GM12801 (cell line): ENCODE data around the gene PARD3.

Experiments used
- TF ChIP-seq, protein P1 (sequence below): IDR thresholded peaks from one replicate; pipeline ENCODE4 v1.5.1; 2011; ENCODE audit warnings: control low read depth; ENCODE audit not compliant: insufficient read length; ENCODE audit errors: extremely low read depth

The PARD3 gene

DNA sequence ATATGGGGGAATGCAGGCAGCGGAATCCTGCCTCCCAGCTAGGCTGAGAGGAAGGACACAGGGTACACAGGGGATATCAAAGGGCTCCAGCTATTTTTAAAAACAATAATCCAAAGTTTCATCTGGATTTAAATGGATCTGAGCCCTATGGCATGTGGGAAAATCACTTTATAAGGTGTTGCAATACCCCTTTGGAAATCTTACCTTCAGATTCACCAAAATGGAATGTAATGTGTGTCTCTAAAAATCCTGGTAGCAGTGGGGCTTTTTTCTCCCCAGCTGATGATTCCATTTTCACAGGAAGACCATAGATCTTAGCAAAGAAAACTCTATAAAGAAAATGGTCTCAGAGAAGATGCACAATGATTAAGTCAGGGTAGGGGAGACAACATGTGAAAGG is 722.2 kb downstream of the PARD3 start:
- TF ChIP-seq, protein P1, sequence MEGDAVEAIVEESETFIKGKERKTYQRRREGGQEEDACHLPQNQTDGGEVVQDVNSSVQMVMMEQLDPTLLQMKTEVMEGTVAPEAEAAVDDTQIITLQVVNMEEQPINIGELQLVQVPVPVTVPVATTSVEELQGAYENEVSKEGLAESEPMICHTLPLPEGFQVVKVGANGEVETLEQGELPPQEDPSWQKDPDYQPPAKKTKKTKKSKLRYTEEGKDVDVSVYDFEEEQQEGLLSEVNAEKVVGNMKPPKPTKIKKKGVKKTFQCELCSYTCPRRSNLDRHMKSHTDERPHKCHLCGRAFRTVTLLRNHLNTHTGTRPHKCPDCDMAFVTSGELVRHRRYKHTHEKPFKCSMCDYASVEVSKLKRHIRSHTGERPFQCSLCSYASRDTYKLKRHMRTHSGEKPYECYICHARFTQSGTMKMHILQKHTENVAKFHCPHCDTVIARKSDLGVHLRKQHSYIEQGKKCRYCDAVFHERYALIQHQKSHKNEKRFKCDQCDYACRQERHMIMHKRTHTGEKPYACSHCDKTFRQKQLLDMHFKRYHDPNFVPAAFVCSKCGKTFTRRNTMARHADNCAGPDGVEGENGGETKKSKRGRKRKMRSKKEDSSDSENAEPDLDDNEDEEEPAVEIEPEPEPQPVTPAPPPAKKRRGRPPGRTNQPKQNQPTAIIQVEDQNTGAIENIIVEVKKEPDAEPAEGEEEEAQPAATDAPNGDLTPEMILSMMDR = no peak

GRCh38 chr10:34091635-34092195 is 723.4 kb downstream of the PARD3 start:
- TF ChIP-seq, protein P1 = no peak

DNA sequence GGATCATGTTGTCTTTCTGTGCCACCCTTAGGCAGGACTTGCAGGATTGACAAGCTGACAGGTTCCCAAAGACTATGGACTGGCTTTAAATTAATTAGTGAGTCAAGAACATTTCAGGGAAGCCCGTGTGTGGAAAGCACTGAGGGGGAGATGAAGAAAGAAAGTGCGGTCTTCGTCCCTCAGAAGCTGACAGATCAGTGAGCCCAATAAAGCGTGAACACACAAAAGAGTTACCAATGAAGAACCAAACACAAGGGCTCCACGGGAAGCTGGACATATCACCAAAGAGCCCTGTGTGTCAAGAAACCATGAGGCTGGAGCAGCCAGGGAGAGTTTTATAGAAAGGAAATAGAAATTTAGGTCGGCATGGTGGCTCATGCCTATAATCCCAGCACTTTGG is 725.8 kb downstream of the PARD3 start:
- TF ChIP-seq, protein P1 = no peak

DNA sequence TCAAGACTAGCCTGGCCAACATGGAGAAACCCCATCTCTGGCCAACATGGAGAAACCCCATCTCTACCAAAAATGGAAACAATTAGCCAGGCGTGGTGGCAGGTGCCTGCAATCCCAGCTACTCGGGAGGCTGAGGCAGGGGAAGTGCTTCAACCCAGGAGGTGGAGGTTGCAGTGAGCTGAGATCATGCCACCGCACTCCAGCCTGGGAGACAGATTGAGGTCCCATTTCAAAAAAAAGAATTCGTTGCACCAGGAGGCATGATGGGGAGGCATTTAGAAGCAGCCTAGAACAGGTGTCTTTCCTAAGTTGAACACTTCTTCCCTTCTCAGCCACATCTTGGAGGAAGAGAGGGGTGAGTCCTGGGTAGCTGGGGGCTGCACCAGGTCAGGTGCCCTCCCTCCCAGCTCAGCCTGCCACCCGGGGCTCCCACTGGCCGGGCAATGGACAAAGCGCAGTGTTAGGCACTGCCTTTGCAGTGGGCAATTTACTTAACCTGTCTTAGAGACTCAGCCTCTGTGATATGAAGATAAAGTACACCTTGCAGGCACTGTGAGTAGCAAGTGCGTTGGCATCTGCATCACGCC is 726.8 kb downstream of the PARD3 start:
- TF ChIP-seq, protein P1 = no peak

GRCh38 chr10:34087095-34087418 is 728.0 kb downstream of the PARD3 start:
- TF ChIP-seq, protein P1 = no peak

- TF ChIP-seq, protein P1 = no peak
Observed at GRCh38 chr10:34083567-34083966, 731.5 kb downstream of the PARD3 start.

DNA sequence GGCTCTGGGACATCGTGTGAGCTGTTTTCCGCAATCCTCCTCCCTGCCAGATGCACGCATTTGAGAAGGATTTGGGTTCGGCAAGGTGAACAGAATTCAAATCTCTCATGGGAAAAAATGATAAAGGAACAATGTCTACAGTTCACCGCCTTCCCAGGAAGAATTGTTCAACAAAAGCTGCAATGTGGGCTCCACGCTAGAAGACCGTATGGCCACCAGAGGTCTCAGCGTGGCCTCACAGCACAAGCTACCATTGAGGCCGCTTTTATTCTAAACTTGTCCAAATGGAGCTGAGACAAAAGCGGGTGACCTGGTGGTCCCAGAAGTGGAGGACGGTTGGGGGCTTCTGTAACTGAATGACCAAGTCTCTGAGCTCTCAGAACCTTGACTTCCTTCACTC is 733.1 kb downstream of the PARD3 start:
- TF ChIP-seq, protein P1 = no peak
